NCI-H2029 (cell line): Measurements from ENCODE around the gene SLC4A1AP.
A peak's percentile ranks its signal among the peaks of the same experiment; 100 is the strongest.
"Not testable (repeated sequence)": the region's sequence is repeated elsewhere in the genome, so short reads cannot be mapped to it uniquely, and the experiment has no call there.

ENCODE experiments used
- DNase-seq: peaks from one replicate; lab custom pipeline; 2025; lab: John Stamatoyannopoulos, UW

The SLC4A1AP gene

GRCh38 chr2:27651056-27651455, 12.6 kb upstream of the SLC4A1AP start:
- no peak for DNase-seq

- DNase-seq: no peak
Observed at GRCh38 chr2:27652341-27652740, 11.3 kb upstream of the SLC4A1AP start.

GRCh38 chr2:27652790-27653189, 10.9 kb upstream of the SLC4A1AP start:
- DNase-seq: no peak

DNA sequence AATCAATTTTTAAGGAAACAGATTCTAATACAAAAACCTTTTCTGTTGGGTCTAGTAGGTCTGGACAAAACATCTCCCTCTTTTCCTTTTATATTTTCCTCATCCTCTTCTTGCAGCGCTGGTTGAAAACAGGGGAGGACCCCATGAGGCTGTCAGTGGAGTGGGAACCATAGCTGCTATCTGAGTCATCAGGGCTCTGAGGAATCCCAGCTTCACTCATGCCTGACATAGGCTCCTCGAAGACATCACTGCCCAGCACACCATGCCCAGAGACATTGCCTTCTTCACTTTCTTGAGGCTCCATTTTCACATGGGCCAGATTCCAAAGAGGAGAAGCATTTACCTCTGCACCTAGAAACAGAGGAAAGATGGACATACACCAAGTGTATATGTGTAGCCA, 10.3 kb upstream of the SLC4A1AP start:
- no peak for DNase-seq

DNA sequence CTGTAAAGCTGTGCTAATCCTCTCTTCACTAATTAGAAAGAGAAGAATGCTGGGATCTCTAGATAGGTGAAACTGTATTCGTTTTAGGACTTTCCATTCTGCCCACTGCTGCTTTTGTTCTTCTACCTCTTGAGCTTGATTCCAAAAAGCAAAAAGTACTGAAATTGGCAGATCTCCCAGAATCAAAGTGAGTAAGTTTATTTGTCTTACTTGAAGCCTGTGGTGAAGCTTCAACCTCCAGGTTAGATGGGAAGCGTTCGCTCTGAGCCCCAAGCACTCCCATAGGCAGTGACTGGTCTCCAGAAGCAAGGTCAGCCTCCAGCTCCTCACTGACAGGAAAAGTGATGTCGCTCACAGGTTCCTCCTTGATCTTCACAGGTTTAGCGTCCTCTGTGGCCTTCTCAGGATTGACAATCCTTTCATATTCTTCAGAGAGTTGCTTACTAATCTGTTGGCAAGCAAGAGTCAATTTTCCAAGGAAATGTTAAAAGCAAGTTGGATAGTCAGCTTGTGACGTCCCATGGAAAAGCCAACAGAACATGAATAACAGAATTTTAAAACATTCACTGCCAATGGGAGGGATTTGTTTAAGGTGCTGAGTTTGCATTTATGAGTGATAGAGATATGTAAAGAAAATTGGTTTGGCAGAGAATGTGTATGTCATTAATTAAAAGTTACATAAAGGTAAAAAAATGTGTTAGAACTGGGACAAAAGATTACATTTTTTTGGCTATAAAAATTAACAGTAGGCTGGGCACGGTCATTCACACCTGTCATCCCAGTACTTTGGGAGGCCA, 8.3 kb upstream of the SLC4A1AP start:
- no peak for DNase-seq

DNA sequence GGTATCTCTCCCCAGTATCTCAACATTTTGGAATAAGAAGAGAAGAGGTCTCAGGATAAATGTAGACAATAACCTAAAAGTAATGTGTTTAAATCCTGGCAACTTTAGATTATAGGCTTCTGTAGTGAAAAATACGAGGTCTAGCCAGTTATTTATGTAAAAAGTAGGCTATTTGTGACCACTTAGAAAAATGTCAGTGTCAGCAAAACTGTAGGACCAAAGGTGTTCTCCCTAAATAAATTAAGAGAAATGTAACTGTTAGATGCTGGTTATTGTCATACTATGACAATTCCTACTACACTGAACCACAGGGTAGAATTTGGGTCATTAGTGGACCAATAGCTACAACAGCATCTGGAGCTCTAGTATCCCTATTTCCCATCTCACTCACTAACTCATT, 2.3 kb upstream of the SLC4A1AP start:
- DNase-seq: no peak

DNA sequence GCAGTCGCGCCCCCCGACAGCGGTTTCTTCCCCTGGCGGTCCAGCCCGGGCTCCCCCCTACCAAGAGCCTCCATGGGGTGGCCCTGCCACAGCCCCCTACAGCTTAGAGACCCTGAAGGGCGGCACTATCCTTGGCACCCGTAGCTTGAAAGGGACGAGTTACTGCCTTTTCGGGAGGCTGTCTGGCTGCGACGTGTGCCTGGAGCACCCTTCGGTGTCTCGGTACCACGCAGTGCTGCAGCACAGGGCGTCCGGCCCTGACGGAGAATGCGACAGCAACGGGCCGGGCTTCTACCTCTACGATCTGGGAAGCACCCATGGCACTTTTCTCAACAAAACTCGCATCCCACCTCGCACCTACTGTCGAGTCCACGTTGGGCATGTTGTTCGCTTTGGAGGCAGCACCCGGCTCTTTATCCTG, 475 bp downstream of the SLC4A1AP start:
- DNase-seq: no peak

GRCh38 chr2:27664622-27665363, 1.1 kb downstream of the SLC4A1AP start:
- no peak for DNase-seq

GRCh38 chr2:27667446-27667845, 3.8 kb downstream of the SLC4A1AP start:
- DNase-seq: no peak

GRCh38 chr2:27671235-27671634, 7.5 kb downstream of the SLC4A1AP start:
- DNase-seq: no peak

GRCh38 chr2:27672723-27673486, 9.2 kb downstream of the SLC4A1AP start:
- DNase-seq: no peak

DNA sequence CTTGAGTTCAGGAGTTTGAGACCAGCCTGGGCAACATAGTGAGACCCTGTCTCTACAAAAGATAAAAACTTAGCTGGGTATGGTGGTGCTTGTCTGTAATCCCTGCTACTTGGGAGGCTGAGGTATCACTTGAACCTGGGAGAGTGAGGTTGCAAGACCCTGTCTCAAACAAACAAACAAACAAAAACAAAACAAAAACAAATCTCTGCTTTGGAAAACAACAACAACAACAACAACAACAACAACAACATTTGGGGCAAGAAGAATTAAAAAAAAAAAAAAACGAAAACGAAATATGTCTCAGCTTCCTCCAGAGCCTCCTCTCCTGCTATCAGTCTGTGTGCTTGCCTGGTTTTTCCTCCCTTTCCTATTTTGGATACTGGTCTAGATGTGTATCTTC, 16.9 kb downstream of the SLC4A1AP start:
- DNase-seq: no peak

GRCh38 chr2:27681841-27682240, 18.2 kb downstream of the SLC4A1AP start:
- no peak for DNase-seq

- DNase-seq: not testable (repeated sequence)
Observed at GRCh38 chr2:27682334-27682771, 18.7 kb downstream of the SLC4A1AP start.

DNA sequence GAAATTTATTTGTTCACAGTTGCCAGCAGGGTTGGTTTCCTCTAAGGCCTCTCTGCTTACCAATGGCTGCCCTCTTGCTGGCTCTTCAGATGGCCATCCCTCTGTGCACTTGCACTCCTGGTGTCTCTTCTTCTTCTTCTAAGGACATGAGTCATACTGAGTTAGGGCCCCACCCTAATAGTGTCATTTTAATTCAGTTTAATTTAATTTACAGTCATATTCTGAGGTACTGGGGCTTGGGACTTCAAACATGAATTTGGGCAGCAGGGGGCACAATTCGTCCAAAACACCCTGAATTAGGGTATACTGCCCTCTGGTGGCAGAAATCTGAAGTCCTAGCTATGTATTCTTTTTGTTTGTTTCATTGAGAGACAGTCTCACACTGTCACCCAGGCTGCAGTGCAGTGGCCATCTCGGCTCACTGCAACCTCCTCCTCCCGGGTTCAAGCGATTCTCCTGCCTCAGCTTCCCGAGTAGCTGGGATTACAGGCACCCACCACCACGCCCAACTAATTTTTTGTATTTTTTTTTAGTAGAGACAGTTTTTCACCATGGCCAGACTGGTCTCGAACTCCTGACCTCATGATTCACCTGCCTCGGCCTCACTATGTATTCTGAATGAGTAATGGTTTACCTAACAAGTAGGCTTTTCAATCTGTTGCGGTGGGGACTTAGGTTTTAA, 19.8 kb downstream of the SLC4A1AP start:
- peak; percentile 86 for DNase-seq

GRCh38 chr2:27685006-27685405, 21.3 kb downstream of the SLC4A1AP start:
- not testable (repeated sequence) for DNase-seq

- DNase-seq: no peak
Observed at GRCh38 chr2:27685577-27685976, 21.9 kb downstream of the SLC4A1AP start.

GRCh38 chr2:27687232-27687631, 23.5 kb downstream of the SLC4A1AP start:
- no peak for DNase-seq

- no peak for DNase-seq
Observed at GRCh38 chr2:27689424-27689823, 25.7 kb downstream of the SLC4A1AP start.

GRCh38 chr2:27690052-27690451, 26.4 kb downstream of the SLC4A1AP start:
- no peak for DNase-seq

GRCh38 chr2:27697660-27698059, 34.0 kb downstream of the SLC4A1AP start:
- no peak for DNase-seq

GRCh38 chr2:27701676-27702075, 38.0 kb downstream of the SLC4A1AP start:
- peak; percentile 83 for DNase-seq
